Liver (tissue), 3 donors: Measurements from ENCODE around the gene QRICH1.

Experiments
- ATF3 ChIP-seq: IDR thresholded peaks from 2 replicates; pipeline ENCODE4 v1.6.1; 2016; ENCODE audit warnings: antibody characterized with exemption
- TF ChIP-seq, protein P1 (sequence below): fragments of 150-350 bp; IDR thresholded peaks from 2 replicates; pipeline ENCODE4 v1.5.1; 2017; ENCODE audit warnings: improper control_type of control experiment, low read depth, low read length; ENCODE audit not compliant: missing input control
- donor health status: healthy.
- donor health status: healthy.

GRCh38 chr3:49025005-49025792, 68.7 kb downstream of the QRICH1 start:
- TF ChIP-seq, protein P1, sequence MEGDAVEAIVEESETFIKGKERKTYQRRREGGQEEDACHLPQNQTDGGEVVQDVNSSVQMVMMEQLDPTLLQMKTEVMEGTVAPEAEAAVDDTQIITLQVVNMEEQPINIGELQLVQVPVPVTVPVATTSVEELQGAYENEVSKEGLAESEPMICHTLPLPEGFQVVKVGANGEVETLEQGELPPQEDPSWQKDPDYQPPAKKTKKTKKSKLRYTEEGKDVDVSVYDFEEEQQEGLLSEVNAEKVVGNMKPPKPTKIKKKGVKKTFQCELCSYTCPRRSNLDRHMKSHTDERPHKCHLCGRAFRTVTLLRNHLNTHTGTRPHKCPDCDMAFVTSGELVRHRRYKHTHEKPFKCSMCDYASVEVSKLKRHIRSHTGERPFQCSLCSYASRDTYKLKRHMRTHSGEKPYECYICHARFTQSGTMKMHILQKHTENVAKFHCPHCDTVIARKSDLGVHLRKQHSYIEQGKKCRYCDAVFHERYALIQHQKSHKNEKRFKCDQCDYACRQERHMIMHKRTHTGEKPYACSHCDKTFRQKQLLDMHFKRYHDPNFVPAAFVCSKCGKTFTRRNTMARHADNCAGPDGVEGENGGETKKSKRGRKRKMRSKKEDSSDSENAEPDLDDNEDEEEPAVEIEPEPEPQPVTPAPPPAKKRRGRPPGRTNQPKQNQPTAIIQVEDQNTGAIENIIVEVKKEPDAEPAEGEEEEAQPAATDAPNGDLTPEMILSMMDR, result no peak
- TF ChIP-seq ATF3, result no peak
